HFF-Myc (cell line): ENCODE measurements around the gene SCARF1.
A peak's percentile ranks its signal among the peaks of the same experiment; 100 is the strongest.

ENCODE experiments used
- DNase-seq: peaks from one replicate; pipeline ENCODE4 v3.0.0-alpha.2; 2011; ENCODE audit warnings: low read depth; ENCODE audit errors: extremely low read depth
- H3K4me3 ChIP-seq: replicated peaks from 2 replicates; pipeline ENCODE4 v1.5.1; 2011; ENCODE audit warnings: low read depth, mild to moderate bottlenecking, control low read depth, low read length
- CTCF ChIP-seq: IDR thresholded peaks from 2 replicates; pipeline ENCODE4 v1.5.1; 2012; ENCODE audit warnings: mild to moderate bottlenecking, low read depth, low read length, control low read depth; ENCODE audit errors: missing control alignments

Gene SCARF1

GRCh38 chr17:1630662-1631061, 14.9 kb downstream of the SCARF1 start:
- no peak overlapping the region for H3K4me3 ChIP-seq
- no peak for TF ChIP-seq CTCF
- DNase-seq = no peak

GRCh38 chr17:1629504-1630310, 15.8 kb downstream of the SCARF1 start:
- TF ChIP-seq CTCF = peak; percentile 65
- peak overlapping the region; percentile 60 for H3K4me3 ChIP-seq
- DNase-seq = no peak

GRCh38 chr17:1628856-1629503, 16.6 kb downstream of the SCARF1 start:
- TF ChIP-seq CTCF = peak; percentile 10
- peak overlapping the region; percentile 60 for H3K4me3 ChIP-seq
- peak; percentile 62 for DNase-seq

GRCh38 chr17:1627982-1628855, 17.3 kb downstream of the SCARF1 start, which contains the start of gene SLC43A2:
Gene SLC43A2, minus strand, starts transcription at chr17:1628834. Its CDS starts 960 bp downstream, at chr17:1627874.
- no peak for TF ChIP-seq CTCF
- H3K4me3 ChIP-seq = peak within 1 kb of the TSS; percentile 60
- no peak for DNase-seq

- peak overlapping the region; percentile 60 for H3K4me3 ChIP-seq
- TF ChIP-seq CTCF = no peak
- DNase-seq = no peak
These were observed 18.1 kb downstream of the SCARF1 start for GRCh38 chr17:1627182-1627981.

GRCh38 chr17:1626333-1626732, 19.2 kb downstream of the SCARF1 start:
- DNase-seq = no peak
- TF ChIP-seq CTCF = no peak
- H3K4me3 ChIP-seq = no peak overlapping the region
